Activated T-helper 1 cell treated with anti-CD3 and anti-CD28 coated beads, Interleukin-2, amount 50 U/mL, for 16 hours (primary cell): ENCODE data around the gene MACROD2.
"Not testable (repeated sequence)": the region's sequence is repeated elsewhere in the genome, so short reads cannot be mapped to it uniquely, and the experiment has no call there.

ENCODE experiments used
- DNase-seq, 2 donors: peaks; one replicate each; pipeline ENCODE4 v3.0.0-alpha.2; 2020; ENCODE audit warnings: low read depth in 1 of 2, low spot score in 1 of 2

The MACROD2 gene

DNA sequence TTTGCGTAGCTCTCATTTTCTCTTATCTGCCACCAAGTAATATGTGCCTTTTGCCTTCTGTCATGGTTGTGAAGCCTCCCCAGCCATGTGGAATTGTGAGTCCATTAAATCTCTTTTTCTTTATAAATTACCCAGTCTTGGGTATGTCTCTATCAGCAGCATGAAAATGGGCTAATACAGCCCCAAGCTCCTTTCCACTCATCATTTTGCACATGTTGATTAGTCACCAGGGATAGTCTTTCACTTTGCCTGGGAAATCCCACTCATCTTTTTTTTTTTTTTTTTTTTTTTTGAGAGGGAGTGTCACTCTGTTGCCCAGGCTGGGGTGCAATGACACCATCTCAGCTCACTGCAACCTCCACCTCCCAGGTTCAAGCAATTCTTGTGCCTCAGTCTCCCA lies 1541.9 kb downstream of the MACROD2 start:
- not testable (repeated sequence) for DNase-seq

DNA sequence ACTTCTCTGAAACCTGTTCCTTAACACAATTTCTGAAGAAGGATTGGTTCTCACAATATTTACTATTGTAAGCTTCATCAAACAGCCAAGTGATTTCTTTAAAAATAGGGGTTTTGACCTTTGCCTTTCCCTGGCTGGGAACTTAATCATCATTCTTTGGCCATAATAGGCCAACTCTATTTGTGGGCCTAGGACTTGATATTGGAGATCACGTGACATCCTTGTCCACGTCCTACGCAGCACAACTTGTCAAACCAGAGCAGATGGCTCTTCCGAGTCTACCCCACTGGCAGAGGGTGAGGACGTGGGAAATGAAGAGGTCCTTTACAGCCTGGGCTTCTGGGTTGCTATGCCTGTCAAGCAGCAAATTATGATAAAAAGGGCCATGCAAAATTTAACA lies 1547.3 kb downstream of the MACROD2 start:
- DNase-seq: no peak

DNA sequence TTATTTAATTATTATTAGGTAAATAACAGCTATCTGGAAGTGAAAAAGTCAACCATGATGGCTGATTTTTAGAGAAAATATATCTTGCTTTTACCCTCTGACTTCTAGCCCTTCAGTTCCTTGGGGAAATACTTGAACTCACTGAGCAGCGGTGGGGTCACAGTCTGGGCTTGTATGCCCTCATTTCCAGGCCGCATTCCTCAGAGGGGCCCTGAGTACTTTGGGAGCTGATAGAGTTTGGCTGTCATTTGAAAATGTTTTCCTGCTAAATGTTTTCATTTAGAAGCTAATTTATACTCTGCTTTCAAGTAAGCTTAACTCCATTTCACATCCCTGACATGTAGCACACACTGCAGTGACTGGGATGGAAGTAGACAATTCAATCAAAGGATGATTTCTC lies 1549.4 kb downstream of the MACROD2 start:
- DNase-seq: no peak

DNA sequence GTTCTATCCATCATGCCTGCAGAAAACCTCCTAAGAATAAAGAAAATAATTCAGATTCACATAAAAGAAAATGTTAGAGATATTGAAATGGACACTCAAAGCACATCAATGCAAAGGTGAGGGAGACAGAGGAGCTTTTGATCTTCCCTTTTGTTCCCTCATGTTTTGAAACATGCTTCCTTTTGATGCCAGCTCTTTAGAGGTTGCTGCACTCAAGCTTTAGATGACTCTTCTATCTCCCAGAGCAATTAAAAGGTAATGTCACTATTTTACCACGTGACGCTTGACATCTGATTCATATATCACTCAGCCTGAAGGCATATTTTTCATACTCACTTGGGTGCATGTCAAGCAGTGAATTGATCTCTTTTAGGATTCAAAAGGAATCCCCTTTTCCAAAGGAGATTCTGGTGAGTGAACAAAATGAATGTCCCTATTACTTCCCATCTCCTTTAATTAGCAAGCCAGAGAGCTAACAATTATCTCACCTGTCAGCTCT lies 1551.3 kb downstream of the MACROD2 start:
- no peak for DNase-seq

DNA sequence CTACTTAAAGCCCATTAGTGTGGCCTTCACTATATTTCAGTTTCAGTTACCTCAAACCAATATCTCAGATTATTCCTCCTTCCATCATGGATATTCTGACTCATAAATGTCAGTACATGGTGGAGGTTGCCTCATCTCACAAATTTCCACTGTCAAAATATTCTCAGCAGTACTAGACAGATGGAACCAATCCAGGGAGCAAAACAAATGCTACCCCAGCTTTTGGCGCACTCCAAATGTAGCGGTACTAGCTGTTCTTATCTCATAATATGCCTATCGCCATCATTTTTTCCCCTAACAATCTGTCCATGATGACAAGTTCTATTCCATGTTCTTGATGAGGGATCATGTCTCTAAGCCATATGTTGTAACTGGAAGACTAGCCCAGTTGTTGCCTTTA lies 1551.8 kb downstream of the MACROD2 start:
- DNase-seq: no peak

DNA sequence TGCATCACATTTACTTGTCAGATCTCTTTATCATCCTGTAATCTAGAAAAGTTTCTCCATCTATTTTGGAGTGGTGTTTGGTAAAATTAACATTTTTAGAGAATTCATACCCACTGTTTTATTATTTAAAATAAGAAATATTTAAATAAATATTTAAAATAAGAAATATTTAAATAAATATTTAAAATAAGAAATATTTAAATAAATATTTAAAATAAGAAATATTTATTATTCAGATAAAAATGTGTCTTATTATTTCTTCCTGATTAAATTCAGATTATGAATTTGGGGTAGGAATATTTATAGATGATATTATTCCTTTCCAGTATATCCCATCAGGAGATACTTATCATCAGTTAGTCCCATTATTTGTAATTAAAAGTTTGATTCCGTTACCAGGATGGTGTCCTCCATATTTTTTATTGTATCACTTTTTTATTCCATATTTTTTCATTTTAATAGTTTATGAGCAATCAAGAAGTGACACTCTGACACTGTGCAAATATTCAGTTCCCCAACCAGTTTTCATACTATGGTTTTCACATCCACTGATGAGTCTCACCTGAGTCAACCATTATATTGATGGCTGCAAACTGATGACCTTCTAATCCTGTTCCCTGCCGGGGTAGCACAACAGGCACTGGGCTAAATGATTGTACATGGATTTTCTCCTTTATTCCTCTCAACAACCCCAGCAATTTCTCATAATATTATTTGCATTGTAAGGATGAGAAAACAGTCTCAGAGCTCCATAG lies 1555.0 kb downstream of the MACROD2 start:
- DNase-seq: no peak

DNA sequence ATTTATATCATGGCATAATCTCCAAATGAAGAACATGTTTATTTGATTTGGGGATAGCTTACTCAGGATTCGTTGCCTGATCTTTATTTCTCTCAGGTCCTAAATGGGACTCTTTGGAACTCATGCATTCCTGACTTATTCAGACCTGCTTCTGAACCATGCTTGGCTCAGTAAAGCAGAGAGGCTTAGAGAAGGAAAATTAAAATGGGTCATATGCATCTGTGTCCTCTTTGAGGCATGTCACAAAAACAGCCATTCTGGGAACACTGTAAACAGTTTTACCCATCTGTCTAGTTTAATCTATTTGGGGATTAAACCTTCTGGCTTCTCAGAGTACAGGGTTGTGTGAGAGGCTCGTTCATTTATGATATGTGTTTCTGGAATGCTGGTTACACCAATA lies 1560.6 kb downstream of the MACROD2 start:
- DNase-seq: no peak

DNA sequence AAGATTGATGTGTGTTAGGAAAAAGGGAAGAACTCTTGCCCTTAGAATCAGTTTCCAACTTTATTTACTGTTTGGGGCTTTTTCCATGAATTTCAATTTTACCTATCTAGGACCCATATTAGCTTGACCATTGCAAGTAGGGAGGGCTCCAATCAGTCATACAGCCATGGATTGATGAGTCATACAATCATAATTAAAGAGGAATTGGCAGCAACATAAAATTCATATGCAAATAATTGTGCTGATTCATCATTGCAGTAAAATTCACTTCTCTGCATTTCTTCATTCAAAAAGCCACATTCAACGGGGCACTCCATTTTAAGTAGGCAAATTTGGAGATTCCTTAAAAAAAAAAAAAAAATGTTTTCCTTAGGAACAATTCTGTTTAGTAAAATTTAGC lies 1561.6 kb downstream of the MACROD2 start:
- no peak for DNase-seq

DNA sequence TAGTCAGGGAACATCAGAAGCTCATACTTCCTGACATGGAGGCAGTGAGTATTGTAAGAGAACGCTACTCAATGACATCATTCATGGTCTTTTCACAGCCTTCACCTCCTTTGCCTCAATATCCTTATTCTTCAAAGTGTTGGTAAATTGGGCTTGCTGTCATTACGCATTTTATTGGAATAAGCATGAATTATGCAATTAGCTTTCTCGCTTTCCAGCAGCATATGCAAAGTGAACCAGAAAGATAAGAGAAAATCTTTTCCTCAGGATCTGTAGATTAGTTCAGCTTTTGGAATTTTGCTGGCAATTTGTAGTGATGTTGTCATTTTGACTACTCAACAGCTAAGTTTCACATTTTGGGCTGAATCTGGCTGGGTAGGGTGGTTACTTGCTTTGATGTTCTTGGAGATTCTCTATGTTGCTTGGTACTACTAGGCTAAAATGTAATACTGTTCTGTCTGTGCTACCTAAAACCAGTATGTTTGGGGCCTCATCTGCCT lies 1565.8 kb downstream of the MACROD2 start:
- no peak for DNase-seq

DNA sequence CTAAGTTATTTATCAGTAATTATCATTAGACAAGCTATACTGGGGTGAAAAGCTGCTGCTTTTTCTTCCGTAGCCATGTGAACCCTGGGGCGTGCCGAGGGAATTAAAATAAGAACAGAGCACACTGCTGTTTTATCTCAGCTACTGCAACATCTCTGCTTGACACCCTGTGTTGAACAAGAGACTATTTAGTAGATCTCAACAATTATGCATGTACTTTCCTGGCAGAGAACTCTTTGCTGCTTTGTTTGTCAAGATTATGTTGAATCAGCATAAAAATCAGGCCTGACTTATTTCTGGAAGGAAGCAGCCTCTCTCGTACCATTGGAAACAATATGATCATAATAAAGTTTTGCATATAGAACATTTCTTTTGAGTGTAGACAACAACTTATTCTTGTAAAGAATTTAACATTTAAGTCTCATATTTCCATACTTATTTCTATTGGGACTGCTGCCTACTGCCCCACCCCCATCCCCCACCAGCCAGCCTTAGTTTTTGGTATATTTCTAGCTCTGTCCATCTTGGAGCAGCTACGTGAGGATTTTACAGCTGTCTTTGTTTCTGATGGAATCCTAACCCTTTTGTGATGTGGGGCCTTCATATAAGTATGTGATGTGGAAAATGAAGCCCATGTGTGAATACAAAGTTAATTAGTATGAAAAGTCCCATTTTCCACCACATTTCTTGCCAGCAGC lies 1566.5 kb downstream of the MACROD2 start:
- no peak for DNase-seq

DNA sequence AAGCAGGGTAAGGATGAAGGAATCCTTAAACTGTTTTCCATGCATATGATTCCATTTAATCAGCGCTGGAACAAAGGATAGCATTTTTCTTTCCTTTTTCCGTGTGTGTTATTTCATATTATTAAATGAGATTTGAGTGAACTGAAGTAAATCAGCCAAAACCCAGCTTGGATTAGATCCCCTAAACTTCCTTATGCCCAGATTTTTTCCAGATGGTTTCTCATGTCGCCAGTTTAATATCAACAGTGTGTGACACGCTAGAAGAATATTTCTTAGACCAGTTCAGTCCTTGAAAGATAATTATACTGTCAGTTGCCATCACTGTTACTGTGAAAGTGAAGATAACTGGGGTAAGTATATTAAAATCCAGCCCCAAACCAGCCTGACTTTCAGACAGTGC lies 1568.5 kb downstream of the MACROD2 start:
- no peak for DNase-seq

DNA sequence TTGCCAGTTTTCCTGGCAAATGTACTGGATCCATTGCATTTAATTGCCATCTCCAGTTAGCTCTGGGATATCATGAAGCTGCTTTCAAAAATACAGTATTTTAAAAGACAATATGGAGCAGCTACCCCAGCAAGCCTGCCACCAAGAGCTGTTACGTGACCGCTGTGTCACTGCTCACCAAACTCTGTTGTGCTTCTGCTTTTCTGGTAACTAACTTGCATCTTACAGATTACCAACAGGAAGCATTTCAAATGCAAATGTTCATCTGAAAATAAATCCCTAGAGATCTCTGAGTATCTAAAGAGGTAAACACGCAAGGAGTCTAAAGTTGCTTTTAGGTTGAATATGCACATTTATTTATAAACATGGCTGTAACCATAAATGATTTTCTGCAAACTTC lies 1569.7 kb downstream of the MACROD2 start:
- DNase-seq: no peak

DNA sequence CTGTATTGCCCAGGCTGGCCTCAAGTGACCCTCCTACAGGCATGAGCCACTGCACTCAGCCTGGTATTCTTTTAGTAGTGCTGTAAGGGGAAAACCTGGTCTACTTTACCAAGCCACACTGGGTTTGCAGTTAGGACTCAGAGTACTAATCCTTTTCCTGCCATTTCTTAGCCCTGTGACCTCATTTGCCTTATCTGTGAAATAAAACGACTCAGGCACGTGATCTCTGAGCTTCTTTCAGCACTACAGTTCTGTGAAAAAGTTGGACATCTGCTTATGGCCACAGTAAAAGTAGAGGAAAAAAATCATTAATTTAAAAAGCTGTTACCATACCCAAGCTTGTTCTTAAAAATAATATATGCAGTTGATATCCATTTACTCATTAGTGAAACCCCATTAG lies 1570.5 kb downstream of the MACROD2 start:
- no peak for DNase-seq

DNA sequence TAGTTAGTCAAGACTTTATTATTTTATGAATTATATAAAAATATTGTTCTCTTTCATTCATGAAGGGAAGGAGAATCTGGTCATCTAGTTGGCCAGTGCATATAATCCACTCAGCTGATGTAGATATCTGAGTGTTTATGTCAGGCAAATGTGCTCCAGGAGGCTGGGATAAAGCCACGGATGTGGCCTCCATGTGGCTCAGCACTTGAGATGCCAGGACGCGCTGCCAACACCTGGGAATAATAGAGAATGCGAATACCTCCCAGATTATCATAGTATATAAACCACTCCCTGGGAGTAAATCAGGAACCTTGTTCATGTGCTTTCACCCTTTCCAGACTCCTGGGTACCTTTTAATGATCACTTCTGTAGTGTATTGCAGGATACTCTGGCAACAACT lies 1571.9 kb downstream of the MACROD2 start:
- no peak for DNase-seq

DNA sequence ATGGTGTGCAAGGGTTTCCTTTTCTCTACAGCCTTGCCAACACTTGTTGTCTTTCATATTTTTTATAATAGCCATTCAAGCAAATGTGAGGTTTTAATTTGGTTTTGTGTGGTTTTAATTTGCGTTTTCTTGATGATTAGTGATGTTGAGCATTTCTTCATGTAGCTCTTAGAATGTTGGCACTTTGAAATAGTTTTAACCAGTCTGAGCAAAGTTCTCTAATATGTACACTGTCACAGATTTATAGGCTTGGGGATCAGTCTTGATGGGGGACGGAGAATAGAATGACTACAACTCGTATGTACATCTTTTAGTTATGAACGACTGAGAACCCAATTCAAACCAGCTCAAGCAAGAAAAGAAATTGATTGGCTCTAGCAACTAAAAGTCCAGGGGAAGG lies 1574.8 kb downstream of the MACROD2 start:
- DNase-seq: no peak

DNA sequence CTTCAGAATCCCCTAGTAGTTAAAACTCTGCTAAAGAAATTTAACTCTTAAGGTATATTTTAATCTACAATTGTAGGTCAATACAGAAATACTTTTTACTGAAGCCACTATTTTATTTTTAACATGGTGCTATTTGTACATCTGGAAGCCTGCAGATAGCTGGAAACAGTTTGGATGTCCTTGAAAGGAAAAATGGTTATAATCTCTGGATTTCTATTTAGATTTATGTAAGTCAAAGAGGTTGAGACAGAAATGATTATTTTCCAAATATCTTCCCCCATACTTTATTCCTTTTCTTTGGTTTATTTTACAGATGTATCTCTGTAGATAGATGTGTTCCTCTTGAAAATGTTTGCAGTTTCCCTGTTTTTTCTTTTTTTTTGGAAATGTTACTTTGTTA lies 1575.7 kb downstream of the MACROD2 start:
- DNase-seq: no peak

DNA sequence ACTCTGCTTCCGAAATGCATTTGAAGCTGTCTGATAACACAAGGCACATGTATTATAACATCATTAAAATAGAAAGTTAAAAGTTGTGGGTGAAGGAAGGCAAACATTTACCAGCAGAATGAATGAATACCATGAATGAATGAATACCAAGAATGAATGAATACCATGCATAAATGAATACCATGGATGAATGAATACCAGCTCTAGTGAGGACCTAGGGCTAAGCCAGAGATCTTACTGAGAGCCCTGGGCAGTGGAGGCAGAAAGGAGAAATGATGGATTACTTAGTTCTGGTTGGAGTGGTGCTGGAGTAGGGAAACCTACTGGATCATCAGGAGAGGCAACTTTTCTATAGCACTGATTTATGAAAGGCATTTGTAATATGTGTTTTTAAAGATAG lies 1579.9 kb downstream of the MACROD2 start:
- no peak for DNase-seq

DNA sequence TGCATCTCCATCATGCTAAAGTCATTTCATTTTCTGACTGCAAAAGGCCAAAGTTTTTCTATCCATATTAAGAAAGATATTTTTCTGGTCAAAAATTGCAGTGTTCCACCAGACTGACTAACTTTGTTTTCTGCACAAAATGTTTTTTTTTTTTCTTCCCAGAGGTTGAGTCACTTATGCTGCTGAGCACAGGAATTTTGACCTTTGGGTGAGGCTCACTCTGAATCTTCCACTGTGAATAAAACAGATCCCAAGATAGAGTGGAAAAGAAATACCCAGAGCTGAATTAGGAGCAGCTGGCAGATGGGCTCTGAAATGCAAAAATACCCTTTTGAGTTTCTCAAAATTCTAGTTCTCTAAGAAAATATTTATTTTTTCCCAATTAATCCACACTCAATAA lies 1581.1 kb downstream of the MACROD2 start:
- DNase-seq: no peak

DNA sequence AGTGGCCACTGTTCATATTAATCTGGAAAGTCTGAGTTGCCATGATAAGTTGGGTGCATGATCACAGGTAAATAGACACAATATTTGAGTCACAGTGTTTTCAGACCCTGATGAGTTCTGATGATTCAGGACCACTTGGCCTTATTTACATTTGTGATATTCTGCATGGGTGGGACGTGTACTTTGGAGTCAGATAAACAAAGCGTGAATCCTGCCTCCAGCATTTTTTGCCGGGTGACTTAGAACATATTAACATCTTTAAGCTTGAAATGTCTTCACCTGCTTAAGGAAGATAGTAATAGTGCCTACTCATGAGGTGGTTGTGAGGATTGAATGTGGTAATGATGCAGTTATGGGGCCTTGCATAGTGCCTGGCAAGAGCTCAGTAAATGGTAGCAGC lies 1582.8 kb downstream of the MACROD2 start:
- DNase-seq: no peak

DNA sequence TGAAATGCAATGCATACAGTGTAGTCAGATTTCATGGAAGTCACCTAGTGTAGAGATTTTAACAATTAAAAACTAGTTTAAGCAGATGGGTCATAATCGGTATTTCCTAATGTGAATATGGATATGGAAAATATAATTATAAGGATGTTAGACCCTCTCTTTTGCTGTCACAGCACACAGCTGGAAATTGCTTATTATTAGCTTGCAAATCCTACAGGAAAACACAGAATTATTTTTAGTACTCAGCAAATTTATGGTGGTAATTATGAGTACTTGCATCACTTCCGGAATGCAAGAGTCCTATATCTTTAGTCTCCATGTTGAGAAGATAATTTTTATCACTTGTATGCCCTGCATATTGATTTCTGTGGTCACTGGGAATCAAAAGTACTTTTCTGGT lies 1584.4 kb downstream of the MACROD2 start:
- DNase-seq: no peak

DNA sequence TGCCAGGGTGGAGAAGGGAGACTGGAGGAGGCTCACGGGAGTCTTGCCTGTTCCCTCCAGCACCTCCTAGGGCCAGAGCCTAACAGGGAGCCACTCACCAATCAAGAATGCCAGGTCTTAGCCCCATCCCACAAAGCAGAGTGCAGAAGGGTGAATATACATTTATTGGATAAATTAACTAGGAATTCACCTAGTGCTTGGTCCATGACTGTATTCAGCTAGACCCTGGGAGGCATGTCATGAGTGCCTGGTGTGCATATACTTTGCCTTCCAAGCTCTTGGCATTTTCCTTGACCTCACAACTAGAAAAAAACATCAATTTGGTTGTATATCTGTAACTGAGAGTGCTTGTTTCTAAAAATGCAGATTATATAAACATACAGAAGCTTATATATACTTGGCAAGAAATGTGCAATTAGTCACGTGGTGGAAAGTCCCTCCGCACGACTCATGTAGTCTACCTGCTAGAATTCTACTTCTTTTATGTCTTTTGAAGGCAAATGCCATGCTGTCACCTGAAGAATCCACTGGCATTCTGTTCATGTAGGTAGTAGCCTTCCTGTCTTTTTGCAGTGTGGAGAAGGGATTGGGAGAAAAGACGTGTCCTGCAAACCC lies 1586.9 kb downstream of the MACROD2 start:
- no peak for DNase-seq

DNA sequence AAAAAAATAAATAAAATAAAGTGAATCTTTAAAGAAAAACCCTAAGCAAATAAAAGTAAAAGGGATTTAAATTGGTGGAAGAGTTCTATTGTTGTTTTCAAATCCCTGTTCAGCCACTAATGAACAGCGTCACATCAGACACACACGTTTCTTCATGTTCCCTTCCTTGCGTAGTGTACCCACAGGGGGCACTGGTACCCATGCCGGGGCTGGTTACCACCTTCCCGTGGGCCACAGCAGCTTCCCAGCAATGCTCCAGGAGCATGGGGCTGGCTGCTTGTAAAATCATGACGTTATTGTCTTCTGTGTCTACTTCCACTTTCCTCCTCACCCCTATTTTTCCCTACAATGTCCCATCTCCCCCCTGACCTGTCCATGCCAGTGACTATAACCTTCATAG lies 1589.2 kb downstream of the MACROD2 start:
- no peak for DNase-seq
